GM19463 (cell line): ENCODE data around the gene CCDC57.

Source experiments
- ATAC-seq: cut with Tn5 transposase; IDR thresholded peaks from one replicate; pipeline ENCODE4 v1.9.1; 2021; ENCODE audit warnings: mild to moderate bottlenecking, moderate library complexity; ENCODE audit not compliant: unreplicated experiment

Gene CCDC57

GRCh38 chr17:82108961-82109475 lies 103.6 kb downstream of the CCDC57 start:
- no peak for ATAC-seq

GRCh38 chr17:82108496-82108945 lies 104.1 kb downstream of the CCDC57 start:
- ATAC-seq: no peak

- ATAC-seq: no peak
Measured at GRCh38 chr17:82108038-82108437, 104.6 kb downstream of the CCDC57 start.

- no peak for ATAC-seq
Measured at GRCh38 chr17:82107341-82107860, 105.2 kb downstream of the CCDC57 start.

GRCh38 chr17:82106688-82107305 lies 105.8 kb downstream of the CCDC57 start:
- ATAC-seq: no peak

- ATAC-seq: peak; percentile 91
Measured at GRCh38 chr17:82105882-82106687, 106.6 kb downstream of the CCDC57 start.

GRCh38 chr17:82105417-82105881 lies 107.2 kb downstream of the CCDC57 start:
- ATAC-seq: no peak

GRCh38 chr17:82104797-82105416 lies 107.7 kb downstream of the CCDC57 start:
- no peak for ATAC-seq

- no peak for ATAC-seq
Measured at GRCh38 chr17:82103553-82104451, 108.8 kb downstream of the CCDC57 start.

GRCh38 chr17:82101767-82102679 lies 110.6 kb downstream of the CCDC57 start:
- no peak for ATAC-seq

- ATAC-seq: no peak
Measured at GRCh38 chr17:82101301-82101715, 111.3 kb downstream of the CCDC57 start.

GRCh38 chr17:82100502-82101298 lies 111.9 kb downstream of the CCDC57 start:
- ATAC-seq: no peak

- ATAC-seq: peak; percentile 4
Measured at GRCh38 chr17:82098939-82099763, 113.5 kb downstream of the CCDC57 start.

GRCh38 chr17:82098169-82098938 lies 114.3 kb downstream of the CCDC57 start, which contains the start of gene FASN:
Gene FASN, minus strand, starts transcription at chr17:82098236. Its CDS starts 1,791 bp downstream, at chr17:82096445.
- peak; percentile 73 for ATAC-seq

- ATAC-seq: peak; percentile 7
Measured at GRCh38 chr17:82097919-82098168, 114.8 kb downstream of the CCDC57 start.

- ATAC-seq: no peak
Measured at GRCh38 chr17:82097184-82097918, 115.3 kb downstream of the CCDC57 start.
